ENCODE measurements around the gene FAM209A.

DNA sequence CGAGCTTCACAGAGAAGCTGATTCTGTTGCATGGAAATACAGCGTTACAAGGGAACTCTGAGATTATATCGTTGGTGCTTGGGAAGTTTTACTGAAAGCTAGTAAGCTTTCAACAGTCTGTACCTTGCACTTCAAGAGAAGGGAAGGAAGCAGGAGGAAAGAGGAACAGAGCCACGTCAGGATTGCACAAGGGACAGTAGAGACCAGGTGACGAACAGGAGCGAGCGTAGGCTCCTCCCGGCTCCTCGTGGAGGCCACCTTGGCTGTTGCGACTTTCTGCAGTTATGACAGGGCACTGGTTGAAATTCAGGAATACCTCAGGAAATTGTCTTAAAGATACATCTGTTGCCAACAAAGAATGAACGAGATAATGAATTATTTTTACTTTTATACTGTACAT is 37.3 kb upstream of the FAM209A start:
- TF ChIP-seq, protein P1, sequence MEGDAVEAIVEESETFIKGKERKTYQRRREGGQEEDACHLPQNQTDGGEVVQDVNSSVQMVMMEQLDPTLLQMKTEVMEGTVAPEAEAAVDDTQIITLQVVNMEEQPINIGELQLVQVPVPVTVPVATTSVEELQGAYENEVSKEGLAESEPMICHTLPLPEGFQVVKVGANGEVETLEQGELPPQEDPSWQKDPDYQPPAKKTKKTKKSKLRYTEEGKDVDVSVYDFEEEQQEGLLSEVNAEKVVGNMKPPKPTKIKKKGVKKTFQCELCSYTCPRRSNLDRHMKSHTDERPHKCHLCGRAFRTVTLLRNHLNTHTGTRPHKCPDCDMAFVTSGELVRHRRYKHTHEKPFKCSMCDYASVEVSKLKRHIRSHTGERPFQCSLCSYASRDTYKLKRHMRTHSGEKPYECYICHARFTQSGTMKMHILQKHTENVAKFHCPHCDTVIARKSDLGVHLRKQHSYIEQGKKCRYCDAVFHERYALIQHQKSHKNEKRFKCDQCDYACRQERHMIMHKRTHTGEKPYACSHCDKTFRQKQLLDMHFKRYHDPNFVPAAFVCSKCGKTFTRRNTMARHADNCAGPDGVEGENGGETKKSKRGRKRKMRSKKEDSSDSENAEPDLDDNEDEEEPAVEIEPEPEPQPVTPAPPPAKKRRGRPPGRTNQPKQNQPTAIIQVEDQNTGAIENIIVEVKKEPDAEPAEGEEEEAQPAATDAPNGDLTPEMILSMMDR (IDR thresholded peaks at IDR 0.05): no peak
- no peak for TF ChIP-seq POLR2A (IDR thresholded peaks at IDR 0.05)

Data from testis (tissue), 2 donors.